ENCODE measurements around the gene FOCAD.
A peak's percentile ranks its signal among the peaks of the same experiment; 100 is the strongest.

Gene FOCAD

DNA sequence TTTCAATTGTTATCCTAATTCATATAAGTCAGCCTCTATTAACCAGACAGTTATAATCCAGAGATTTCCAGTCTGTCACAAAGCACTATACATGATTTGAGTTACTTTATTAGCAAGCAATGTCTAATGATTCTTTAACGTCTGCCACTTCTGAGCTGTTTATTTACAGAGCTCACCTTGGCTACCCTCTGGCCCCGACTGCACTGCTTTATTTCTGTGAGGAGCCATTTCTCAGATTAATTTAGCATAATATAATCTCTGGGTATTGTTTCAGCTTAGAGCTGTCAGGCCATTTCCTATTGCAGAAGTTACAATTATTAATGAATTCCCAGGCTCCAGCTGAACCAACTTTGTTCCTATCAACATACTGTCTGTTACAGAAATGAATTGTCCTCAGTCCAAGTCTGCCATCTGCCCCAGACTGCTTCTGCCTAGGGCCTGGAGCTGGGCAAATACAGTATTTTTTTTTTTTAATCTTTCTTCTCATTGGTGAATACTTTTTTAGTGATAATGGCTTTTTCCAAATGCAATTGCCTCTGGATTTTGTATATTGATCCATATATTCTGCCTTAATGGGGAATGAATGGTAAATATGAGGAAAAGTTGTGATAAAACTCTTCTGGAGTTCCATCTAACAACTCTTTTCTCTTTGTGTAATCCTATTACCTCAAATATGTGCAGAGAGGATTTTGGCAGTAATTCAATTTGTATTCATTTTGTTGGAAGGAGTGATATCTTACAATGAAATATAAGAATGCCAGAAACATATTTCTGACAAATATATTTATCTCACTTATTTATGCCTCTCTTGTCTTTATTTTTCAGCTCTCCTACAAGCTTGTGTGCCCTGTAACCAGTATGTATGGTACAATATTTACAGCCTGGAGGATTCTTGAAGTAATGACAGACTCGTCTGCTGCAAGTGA, 104.7 kb downstream of the FOCAD start:
- DNase-seq (ENCODE audit: low read depth): no peak

DNA sequence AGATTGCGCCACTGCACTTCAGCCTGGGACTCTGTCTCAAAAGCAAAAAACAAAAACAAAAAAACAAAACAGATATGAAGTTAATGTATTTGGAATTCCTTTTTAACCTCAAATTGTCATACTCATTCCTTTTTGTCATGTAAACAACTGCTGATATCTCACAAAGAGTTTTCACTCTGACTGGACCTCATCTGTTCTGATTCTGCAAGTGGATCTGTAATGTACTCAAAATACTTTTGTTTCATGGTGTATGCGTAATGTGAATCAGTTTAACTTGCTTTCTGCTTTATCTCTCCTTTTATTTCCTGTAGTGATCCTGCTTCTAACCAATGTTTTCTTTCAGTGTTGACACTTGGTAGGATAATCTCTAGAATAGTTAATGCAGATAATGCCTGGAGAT, 106.7 kb downstream of the FOCAD start:
- DNase-seq (ENCODE audit: low read depth): no peak

- no peak for DNase-seq (ENCODE audit: low read depth)
Measured at GRCh38 chr9:20791682-20792081, 107.6 kb downstream of the FOCAD start.

GRCh38 chr9:20804489-20805250, 120.6 kb downstream of the FOCAD start:
- no peak for DNase-seq (ENCODE audit: low read depth)

DNA sequence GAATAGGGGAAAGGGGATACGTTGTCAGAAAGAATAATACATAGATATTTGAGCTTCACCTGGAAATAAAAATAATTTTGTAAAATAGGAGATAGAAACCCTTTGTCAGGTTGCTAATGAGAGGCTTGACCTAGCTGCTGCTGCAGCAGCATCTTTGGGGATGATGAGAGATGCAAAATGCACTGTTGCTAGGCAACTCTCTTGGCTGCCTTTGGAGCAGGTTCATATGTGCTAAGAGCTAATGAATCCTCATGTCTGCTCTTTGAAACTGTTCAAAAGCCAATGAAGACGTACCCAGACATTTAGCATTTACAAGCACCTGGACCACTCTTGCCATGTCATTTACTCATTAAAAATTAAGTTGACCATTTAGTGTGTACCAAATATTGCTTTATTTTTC, 121.7 kb downstream of the FOCAD start:
- no peak for DNase-seq (ENCODE audit: low read depth)

DNA sequence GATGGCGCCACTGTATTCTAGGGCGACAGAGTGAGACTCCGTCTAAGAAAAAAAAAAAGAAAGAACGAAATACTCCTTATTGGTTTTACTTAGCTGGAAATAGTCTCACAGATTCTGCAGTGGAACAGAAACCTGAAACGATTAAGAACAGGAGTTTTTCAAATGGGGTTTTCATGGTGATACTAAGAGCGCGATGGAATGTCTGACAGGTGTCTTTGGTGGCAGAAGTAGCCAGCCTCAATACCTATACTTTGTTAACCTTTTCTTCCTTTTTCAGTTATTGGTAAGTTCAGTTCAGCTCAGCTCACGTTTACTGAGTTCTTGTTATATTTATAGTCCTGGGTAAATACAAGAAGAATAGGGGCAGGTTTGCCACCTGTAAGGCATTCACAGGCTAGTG, 123.9 kb downstream of the FOCAD start:
- no peak for DNase-seq (ENCODE audit: low read depth)

GRCh38 chr9:20811872-20812271, 127.8 kb downstream of the FOCAD start:
- DNase-seq (ENCODE audit: low read depth): no peak

- DNase-seq (ENCODE audit: low read depth): no peak
Measured at GRCh38 chr9:20815923-20816703, 132.1 kb downstream of the FOCAD start.

DNA sequence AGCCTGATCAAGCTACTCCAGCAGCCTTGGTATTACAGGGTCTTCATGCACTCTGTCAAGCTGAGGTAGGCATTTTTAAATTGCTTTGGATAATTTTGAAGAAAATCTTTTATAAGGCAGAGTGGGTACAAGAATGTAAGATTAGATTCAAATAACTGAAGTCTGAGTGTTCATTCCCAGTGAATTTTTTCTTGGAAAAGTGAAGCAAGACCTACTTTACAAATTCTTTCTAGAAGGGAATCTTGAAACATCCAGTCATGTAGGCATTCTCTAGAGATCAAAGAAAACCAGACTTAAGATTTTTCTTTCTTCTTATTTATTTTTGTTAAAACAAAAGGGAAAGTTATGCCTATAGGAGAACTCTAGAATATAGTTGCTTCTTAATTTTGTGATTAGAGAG, 139.0 kb downstream of the FOCAD start:
- DNase-seq (ENCODE audit: low read depth): peak; percentile 64

DNA sequence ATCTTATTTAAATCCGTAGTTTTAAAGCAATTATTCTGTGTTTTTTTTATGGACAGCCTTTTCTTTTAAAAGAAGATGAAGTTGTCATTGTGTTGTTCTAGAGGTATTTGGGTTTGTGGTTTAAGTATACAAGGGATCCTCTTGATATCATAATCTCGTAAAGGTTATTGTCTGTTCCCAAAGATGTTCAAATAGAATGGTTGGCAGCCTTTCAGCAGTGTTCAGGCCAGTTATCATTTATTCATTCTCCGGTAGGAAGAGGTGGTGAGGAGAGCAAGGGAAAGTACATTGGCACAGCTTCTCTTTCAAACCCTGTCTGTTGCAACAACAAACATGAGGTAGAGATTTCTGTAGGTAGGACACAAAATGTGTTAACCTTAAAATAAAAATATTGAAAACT, 147.0 kb downstream of the FOCAD start:
- no peak for DNase-seq (ENCODE audit: low read depth)

- no peak for DNase-seq (ENCODE audit: low read depth)
Measured at GRCh38 chr9:20832775-20833174, 148.7 kb downstream of the FOCAD start.

DNA sequence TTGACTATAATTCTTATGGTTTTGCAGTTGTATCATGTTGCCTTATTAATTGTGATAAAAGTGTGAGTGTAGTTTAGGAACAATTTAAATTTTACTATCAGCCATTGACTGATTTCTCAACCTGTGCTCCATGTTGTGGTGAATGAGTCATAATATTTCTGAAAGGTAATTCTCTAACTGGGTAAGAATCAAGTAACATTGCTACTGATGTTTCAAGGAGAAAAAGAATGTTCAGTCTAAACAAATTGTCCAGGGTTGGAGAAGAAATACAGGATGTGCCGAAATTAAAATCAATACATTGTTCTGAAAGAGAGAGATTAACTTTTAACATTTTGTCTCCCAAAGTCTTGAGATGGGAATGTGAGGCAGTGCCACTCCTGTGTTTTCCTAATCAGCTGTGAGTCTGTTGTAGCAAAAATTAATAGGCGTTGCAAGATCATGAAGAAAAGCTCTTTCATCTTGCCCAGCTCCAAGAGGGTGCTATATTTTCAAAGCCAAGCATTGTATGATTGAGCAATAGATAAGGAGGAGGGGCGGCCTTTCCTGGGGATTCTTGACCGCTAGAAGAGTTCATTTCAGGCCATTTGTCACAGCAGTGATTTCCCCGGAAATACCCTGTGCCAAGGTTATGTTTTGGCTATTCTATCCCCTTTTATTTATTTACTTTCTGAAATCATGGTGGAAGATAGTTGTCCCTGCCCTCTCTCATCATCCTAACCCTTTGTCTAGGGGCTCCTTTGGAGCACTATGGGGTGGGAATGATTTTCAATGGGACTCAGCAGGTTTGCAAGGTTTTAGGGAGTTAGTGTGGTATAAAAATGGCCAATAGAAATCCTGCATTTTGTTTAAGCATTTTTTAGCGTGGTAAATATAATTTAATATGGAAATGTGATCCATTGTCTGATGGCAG, 151.6 kb downstream of the FOCAD start:
- DNase-seq (ENCODE audit: low read depth): no peak

GRCh38 chr9:20837166-20837565, 153.1 kb downstream of the FOCAD start:
- DNase-seq (ENCODE audit: low read depth): no peak

GRCh38 chr9:20838218-20838617, 154.2 kb downstream of the FOCAD start:
- peak; percentile 73 for DNase-seq (ENCODE audit: low read depth)

DNA sequence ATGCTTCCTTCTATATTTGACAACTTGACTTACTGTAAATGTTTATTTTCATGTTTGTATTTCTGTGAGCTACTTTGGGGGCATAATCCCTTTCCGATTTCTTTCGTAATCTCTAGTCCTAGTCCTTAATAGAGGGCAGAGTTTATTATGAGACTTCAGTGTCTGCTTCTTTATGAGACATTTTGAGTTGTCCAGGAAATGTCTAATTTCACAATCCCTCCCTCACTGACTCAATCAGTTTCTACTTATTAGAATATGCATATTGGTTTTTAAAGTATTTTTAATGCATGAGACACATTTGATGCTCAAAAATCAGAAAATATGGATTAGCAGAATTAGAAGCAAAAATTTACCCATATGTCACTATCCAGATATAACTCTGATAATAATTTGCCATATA, 160.9 kb downstream of the FOCAD start:
- DNase-seq (ENCODE audit: low read depth): peak; percentile 12

DNA sequence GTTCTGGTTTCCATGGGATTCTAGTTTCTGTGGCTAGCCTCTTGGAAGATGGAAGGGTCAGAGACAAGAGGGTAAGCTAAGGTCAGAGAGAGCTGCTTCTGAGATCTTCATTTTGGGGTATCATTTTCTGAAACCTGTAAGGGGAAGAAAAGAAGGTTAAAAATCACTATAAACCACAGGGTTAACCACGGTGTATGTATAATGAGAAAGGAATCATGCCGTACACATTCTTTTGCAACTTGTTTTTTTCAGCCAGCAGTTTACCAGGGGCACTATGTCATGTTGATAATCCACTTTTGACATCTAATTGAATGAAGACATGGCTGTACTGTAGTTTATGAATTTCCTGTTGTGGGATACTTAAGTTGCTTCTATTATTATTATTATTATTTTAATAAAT, 164.4 kb downstream of the FOCAD start:
- DNase-seq (ENCODE audit: low read depth): peak; percentile 34

- DNase-seq (ENCODE audit: low read depth): no peak
Measured at GRCh38 chr9:20853866-20854265, 169.8 kb downstream of the FOCAD start.

- peak; percentile 81 for DNase-seq (ENCODE audit: low read depth)
Measured at GRCh38 chr9:20854444-20854843, 170.4 kb downstream of the FOCAD start.

GRCh38 chr9:20863945-20864344, 179.9 kb downstream of the FOCAD start:
- peak; percentile 25 for DNase-seq (ENCODE audit: low read depth)

GRCh38 chr9:20865347-20865746, 181.3 kb downstream of the FOCAD start:
- DNase-seq (ENCODE audit: low read depth): no peak

GRCh38 chr9:20870115-20870514, 186.1 kb downstream of the FOCAD start:
- DNase-seq (ENCODE audit: low read depth): no peak

Data from EH (cell line).